Measurements from ENCODE around the gene PLTP. TPM values are rescaled to one million over a fixed set of nuclear protein-coding genes. Genes with fewer than 3 reads are reported as not detected.

Gene PLTP
- total and polyA plus RNA-seq, 2 of the 13 experiments (the other 11 are each of a cell fraction or from before 2014, with no cell fraction given) = 16.9 to 28.6 TPM

GRCh38 chr20:45863543-45864470, 48.1 kb downstream of the PLTP start (continued):
- TF ChIP-seq RFXANK (CRISPR knock-in tag; IDR thresholded peaks at IDR 0.05) (no peak), MLLT10 (CRISPR knock-in tag; IDR thresholded peaks at IDR 0.05) (no peak), ZNF609 (CRISPR knock-in tag; IDR thresholded peaks at IDR 0.05; ENCODE audit: borderline replicate concordance) (peak; percentile 66; the same call in 1 of the 2 replicates), MLX (CRISPR knock-in tag; IDR thresholded peaks at IDR 0.05) (0 out of 2 replicates have a peak, but pooled peaks have one; percentile 13), ZNF318 (CRISPR knock-in tag; IDR thresholded peaks at IDR 0.05) (no peak), KDM1A (CRISPR knock-in tag; IDR thresholded peaks at IDR 0.05) (0 out of 2 replicates have a peak, but pooled peaks have one; percentile 37), HNF1B (CRISPR knock-in tag; IDR thresholded peaks at IDR 0.05) (peak; percentile 63; the same call in 1 of the 2 replicates), MEF2D (CRISPR knock-in tag; IDR thresholded peaks at IDR 0.05) (peak; percentile 59; the same call in 1 of the 2 replicates), SMAD3 (CRISPR knock-in tag; IDR thresholded peaks at IDR 0.05) (peak; percentile 57; the same call in 1 of the 2 replicates), ZNF773 (CRISPR knock-in tag; IDR thresholded peaks at IDR 0.05; ENCODE audit: borderline replicate concordance) (no peak), HOXD1 (CRISPR knock-in tag; IDR thresholded peaks at IDR 0.05) (no peak), FOXK1 (CRISPR knock-in tag; IDR thresholded peaks at IDR 0.05; ENCODE audit: borderline replicate concordance, low read depth) (peak; percentile 78; the same call in 1 of the 2 replicates)

Data from HepG2 (cell line).